ENCODE measurements around the gene ABL1. TPM values are rescaled to one million over a fixed set of nuclear protein-coding genes. Genes with fewer than 3 reads are reported as not detected.
A peak's percentile ranks its signal among the peaks of the same experiment; 100 is the strongest.

Gene ABL1
- total RNA-seq, 1 experiment from 2014 or later, result 13.1 TPM

DNA sequence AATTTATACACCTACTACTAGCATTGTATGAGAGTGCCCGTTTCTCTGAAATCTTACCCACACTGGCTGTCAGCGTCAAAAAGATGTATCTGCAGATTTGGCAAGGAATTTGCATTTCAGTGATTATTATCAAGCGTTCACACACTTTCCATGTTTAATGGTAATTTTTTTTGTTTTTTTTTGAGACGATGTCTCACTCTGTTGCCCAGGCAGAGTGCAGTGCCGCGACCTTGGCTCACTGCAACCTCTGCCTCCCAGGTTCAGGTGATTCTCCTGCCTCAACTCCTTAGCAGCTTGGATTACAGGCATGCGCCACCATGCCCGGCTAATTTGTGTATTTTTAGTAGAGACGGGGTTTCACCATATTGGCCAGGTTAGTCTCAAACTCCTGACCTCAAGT is 14.3 kb downstream of the ABL1 start:
- no peak for DNase-seq (ENCODE audit: low spot score)

DNA sequence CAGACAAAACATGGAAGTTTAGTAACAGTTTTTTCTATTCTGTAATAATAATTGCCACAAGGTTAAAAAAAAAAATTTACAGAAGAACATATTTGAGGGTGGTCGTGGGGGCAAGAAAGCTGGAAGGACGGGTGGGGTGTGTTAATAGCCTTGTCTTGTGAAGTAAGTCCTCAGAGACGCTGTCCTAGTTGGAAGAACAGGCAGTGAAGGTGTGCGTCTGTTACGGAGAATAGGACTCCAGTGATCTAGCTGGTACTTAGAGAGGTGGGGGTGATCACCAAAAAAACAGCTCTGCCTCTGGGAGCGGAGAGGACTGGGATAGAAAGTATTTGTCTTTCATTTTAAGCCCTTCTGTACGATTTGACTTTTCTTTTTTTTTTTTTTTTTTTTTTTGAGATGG is 17.7 kb downstream of the ABL1 start:
- no peak for DNase-seq (ENCODE audit: low spot score)

GRCh38 chr9:130854092-130854491 is 19.0 kb downstream of the ABL1 start:
- DNase-seq (ENCODE audit: low spot score), result peak; percentile 50

GRCh38 chr9:130854835-130855234 is 19.8 kb downstream of the ABL1 start:
- DNase-seq (ENCODE audit: low spot score), result no peak

GRCh38 chr9:130856474-130856873 is 21.4 kb downstream of the ABL1 start:
- no peak for DNase-seq (ENCODE audit: low spot score)

- DNase-seq (ENCODE audit: low spot score), result peak; percentile 47
Measured at GRCh38 chr9:130857864-130858738, 23.0 kb downstream of the ABL1 start.

DNA sequence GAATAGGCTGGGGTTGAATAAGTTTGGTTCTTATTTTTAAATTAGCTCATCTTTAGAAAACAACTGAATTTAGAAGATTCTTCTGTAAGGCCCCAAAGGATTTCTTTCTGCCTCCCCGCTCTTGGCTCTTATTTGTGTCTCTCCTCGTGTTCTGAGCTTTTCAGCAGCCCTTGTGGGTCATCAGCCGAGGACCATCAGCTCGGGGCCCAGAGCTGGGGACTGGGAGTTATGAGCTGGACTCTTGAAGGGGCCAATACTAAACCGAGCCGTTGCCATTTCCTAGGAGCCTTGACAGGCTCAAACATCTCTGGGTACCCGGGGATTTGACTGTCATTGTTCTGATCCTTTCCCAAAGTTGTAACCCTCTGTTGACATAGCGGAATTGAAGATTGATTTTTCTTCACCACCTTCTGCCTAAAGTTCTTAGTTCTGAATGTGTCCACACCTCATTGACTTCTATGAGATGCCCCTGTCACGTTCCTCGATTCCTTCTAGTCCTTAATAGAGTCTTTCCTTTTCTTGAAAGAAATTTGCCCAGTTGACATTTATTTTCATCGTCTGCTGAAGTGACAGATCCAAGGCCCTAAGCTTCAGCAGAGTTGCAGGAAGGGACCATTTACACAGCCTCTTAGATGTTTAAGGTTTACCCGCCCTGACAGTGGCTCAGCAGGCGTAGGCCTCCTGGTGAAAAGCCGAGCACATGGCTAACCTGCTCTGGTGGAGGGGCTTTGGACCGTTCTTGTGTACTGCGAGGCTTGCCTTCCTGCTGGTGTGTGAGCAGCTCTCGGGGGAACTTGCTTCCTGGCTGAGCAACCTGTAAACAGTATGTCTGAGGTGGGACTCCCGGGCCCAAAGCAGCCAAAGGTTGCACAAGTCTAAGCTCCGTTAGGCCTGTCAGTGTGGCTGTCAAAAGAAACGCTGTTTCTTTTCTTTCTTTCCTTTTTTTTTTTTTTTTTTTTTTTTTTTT is 24.0 kb downstream of the ABL1 start:
- DNase-seq (ENCODE audit: low spot score), result no peak

DNA sequence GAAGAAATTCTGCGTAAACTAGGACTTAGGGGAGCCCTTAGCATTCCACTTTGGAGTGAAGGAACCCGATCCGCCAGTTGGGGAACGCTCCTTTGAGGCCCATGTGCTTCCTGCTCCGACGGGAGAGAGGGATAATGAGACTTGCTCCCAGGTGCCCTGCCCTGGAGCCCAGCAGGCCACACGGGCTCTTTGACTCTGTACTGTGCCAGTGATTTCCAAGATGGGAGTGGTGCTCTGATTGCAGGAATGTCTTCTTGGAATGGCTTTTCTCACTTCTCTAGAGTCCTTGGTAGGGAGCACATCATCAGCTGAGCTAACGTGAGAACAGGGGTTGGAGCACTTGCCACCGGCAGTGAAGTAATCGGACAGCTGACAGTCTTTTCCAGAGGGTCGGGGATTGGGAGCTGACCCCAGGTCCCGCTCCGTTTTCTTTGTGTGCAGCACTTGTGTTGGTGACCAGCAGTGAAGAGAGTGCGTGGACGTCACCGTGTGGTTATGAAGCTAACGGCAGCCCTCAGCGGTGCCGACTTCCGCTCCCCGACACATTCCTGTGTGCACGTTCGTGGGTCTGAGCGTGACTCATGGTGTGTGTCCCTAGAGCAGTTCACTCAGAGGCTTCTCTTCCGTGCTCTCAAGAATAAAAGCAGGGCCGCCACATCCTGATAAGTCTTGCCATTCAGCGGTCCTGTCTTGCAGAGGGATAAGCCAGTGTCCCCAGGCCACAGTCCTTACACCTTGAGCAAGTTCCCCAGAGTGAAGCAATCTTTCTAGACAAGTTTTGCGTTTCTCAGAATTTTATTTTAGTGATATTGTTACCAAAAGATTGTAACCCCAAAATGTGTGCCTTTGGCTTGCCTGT is 25.6 kb downstream of the ABL1 start:
- DNase-seq (ENCODE audit: low spot score), result no peak

- DNase-seq (ENCODE audit: low spot score), result no peak
Measured at GRCh38 chr9:130861372-130862180, 26.5 kb downstream of the ABL1 start.

DNA sequence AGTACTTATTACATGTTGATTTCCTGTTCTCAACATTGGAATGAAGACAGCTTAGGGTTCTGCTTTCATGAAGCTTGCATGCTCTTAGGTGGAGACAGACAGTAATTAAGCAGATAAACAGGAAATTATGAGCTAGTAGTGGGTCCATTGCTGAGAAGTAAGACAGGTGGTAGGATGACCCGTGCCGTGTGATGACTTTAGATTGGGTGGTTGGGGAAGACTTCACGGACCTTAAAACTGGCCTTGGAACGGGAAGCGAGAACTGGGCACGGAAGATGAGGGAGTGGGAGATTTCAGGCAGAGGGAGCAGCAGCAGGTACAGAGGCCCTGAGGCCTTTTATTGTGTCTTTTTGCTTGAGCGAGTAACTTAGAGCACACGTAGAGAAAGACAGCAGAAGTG is 27.2 kb downstream of the ABL1 start:
- no peak for DNase-seq (ENCODE audit: low spot score)

DNA sequence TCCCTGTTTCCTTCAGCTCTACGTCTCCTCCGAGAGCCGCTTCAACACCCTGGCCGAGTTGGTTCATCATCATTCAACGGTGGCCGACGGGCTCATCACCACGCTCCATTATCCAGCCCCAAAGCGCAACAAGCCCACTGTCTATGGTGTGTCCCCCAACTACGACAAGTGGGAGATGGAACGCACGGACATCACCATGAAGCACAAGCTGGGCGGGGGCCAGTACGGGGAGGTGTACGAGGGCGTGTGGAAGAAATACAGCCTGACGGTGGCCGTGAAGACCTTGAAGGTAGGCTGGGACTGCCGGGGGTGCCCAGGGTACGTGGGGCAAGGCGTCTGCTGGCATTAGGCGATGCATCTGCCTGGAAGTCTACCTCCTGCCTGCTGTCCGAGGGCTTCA is 27.7 kb downstream of the ABL1 start:
- no peak for DNase-seq (ENCODE audit: low spot score)

GRCh38 chr9:130864541-130864940 is 29.5 kb downstream of the ABL1 start:
- no peak for DNase-seq (ENCODE audit: low spot score)

GRCh38 chr9:130865921-130866320 is 30.9 kb downstream of the ABL1 start:
- DNase-seq (ENCODE audit: low spot score), result no peak

DNA sequence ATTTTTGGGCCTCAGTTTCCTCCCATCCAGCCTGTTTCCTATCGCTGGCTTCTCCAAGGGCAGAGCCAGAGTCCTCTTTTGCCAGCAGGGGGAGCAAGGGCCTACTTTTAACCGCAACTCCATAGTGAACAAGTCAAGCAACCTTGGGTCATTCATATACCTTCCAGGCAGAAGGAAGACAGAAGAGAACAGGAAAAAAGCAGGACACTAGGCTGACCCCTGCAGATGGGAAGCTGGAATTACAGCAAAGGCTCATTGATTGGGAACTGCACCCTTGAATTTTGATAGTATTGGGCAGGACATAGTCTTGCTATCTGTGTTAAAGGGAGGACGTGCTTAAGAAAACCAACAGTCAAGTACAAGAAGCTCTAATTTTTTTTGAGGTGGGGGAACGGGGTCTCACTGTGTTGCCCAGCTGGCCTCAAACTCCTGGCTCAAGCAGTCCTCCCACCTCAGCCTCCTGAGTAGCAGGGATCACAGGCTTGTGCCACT is 31.5 kb downstream of the ABL1 start:
- DNase-seq (ENCODE audit: low spot score), result peak; percentile 74

- DNase-seq (ENCODE audit: low spot score), result no peak
Measured at GRCh38 chr9:130867556-130867955, 32.5 kb downstream of the ABL1 start.

DNA sequence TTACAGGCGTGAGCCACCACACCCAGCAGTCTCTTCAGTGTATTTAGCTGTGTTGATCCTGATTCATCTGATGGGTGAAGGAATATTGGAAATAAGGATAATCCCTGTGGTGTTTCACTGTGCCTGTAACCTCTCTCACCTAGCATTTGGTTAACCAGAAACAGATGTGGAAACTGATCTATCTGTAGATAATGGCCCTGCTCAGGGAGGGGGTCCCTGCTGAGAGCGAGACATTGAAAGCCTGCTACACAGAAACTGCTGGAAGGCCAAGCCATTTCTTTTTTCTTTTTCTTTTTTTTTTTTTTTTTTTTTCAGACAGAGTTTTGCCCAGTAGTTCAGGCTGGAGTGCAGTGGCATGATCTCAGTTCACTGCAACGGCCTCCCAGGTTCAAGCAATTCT is 33.2 kb downstream of the ABL1 start:
- no peak for DNase-seq (ENCODE audit: low spot score)

GRCh38 chr9:130869250-130869649 is 34.2 kb downstream of the ABL1 start:
- no peak for DNase-seq (ENCODE audit: low spot score)

DNA sequence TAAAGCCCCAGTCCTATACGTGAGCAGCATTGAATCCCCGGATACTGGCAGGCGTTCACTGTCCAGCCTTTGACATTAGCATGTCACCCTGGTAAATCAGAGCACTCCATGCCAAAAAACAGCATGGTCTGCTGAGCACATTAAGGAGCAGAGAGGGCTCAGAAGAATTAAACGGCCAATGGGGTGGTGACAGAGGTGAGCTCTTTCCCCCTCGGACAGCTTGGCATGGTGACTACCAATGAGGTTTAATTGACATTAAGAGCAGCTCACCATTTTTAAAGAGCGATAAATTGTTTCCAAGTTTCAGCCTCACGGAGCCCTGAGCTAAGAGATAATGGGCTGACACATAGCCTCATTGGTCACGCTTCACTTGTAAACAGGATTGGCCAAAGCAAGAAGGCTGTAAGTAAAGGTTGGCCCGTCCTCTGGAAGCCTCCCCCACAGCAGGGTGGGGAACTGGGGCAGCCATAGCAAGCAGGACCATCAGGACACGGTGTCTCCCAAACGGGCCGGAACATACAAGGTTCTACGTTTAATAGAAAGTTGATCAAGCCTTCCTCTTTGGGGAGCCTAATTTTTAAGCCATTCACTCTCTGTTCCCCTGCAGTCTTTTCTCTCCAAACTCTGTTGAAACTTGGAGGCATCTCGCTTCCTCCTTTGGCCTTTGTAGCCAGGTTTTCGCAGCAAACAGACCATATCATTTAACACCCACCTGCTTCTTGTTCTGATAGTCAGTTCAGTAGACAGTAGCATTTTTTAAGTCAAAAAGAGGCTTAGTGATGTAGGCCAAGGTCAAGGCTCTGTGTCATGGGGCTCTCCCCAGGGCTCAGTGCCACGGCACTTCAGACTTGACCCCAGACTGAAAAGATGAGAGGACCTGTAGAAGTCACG is 35.7 kb downstream of the ABL1 start:
- no peak for DNase-seq (ENCODE audit: low spot score)

DNA sequence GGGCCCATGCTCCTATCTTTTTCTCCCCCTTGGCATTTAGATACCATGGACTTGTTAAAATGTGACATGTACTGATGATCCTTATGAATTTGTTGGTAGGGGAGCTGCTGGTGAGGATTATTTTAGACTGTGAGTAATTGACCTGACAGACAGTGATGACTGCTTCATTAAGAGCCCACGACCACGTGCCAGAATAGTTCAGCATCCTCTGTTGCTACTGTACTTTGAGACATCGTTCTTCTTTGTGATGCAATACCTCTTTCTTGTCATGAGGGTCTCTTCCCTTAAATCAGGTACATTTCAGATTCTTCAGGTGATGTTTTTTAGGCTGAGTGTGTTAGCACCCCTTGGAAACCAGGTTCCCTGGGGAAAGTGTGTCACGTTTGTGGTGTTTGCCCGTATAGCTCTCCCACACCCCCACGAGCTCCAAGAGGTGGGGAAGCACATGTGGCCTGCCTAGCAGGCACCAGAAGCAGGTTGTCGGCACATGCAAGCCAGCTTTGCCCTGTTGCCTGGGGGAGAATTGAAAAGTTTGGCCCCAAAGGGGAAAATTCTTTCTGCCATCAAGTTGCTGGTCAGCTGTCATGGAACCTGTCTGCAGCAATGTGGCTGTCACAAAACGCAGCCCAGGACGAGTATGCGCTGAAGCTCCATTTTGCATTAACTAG is 36.5 kb downstream of the ABL1 start:
- DNase-seq (ENCODE audit: low spot score), result no peak
